Tibial nerve (tissue), 4 donors: ENCODE data around the gene ARMH1.
"Not testable (repeated sequence)": the region's sequence is repeated elsewhere in the genome, so short reads cannot be mapped to it uniquely, and the experiment has no call there.

Experiments
- CTCF ChIP-seq, 5 experiments: fragments of 200-600 bp in 3 of 5; fragments of 450-650 bp in 2 of 5; sonication (generic) in 3 of 5; IDR thresholded peaks; one replicate each; pipeline ENCODE4 v1.5.1; 2016 to 2019; ENCODE audit warnings: antibody characterized with exemption in 5 of 5, mild to moderate bottlenecking in 3 of 5, moderate library complexity in 2 of 5
- EP300 ChIP-seq, 2 donors: sonication (generic); formaldehyde crosslinking; IDR thresholded peaks; one replicate each; pipeline ENCODE4 v1.6.1; 2017; ENCODE audit warnings: antibody characterized with exemption in 2 of 2, mild to moderate bottlenecking in 1 of 2
- POLR2A ChIP-seq, 2 donors: fragments of 450-650 bp; IDR thresholded peaks; one replicate each; pipeline ENCODE4 v1.6.1; 2017; ENCODE audit warnings: antibody characterized with exemption in 2 of 2, mild to moderate bottlenecking in 2 of 2, moderate library complexity in 2 of 2

GRCh38 chr1:44666719-44667118 is 7.8 kb upstream of the ARMH1 start:
- not testable (repeated sequence) for TF ChIP-seq CTCF, POLR2A, EP300 (IDR thresholded peaks at IDR 0.05)
